Muscle of leg (tissue), 11 donors: Measurements from ENCODE around the gene ATXN2. TPM values are rescaled to one million over a fixed set of nuclear protein-coding genes. Genes with fewer than 3 reads are reported as not detected.
A peak's percentile ranks its signal among the peaks of the same experiment; 100 is the strongest.

ENCODE experiments used
- DNase-seq: peaks from one replicate; pipeline ENCODE4 v3.0.0; 2013
- H3K27ac ChIP-seq: one replicate; pipeline ENCODE4 v1.5.1; 2013; ENCODE audit warnings: mild to moderate bottlenecking, low read length, control low read depth
- H3K27me3 ChIP-seq: one replicate; pipeline ENCODE4 v1.6.1; 2013; ENCODE audit warnings: low read length; ENCODE audit not compliant: control insufficient read depth, insufficient read depth
- H3K36me3 ChIP-seq: one replicate; pipeline ENCODE4 v1.6.1; 2013; ENCODE audit warnings: low read length; ENCODE audit not compliant: control insufficient read depth, insufficient read depth
- H3K4me1 ChIP-seq: one replicate; pipeline ENCODE4 v1.6.1; 2013; ENCODE audit warnings: low read length; ENCODE audit not compliant: control insufficient read depth, insufficient read depth
- H3K4me3 ChIP-seq: one replicate; pipeline ENCODE4 v1.5.1; 2013; ENCODE audit warnings: low read length, control low read depth
- H3K9me3 ChIP-seq: replicated peaks from 2 replicates; pipeline ENCODE4 v1.6.1; 2013; ENCODE audit warnings: low read depth, low read length; ENCODE audit not compliant: control insufficient read depth
- WGBS: methylation state at CpG from one replicate; pipeline ENCODE4 v1.1.5; 2013; ENCODE audit warnings: missing lambda C conversion rate; ENCODE audit not compliant: insufficient coverage; 5-methylcytosine and 5-hydroxymethylcytosine counted together
- polyA plus RNA-seq, 8 donors: library from polyadenylated mRNA; unstranded; fragments of 120-200 nt; gene quantifications; one replicate each; pipeline versions ENCODE4 v1.2.1 to v1.2.3, GENCODE V29; 2013; ENCODE audit warnings: inconsistent platforms in 1 of 8, low replicate concordance in 1 of 8; ENCODE audit not compliant: insufficient read length in 8 of 8, insufficient read depth in 1 of 8
- total RNA-seq: library from RNA; stranded (reverse); fragments of 120-200 nt; gene quantifications from one replicate; pipeline ENCODE4 v1.2.4, GENCODE V29; 2013

ATXN2 gene
- total and polyA plus RNA-seq, 9 donors: 32.3 to 60.2 (median 50.0) TPM

DNA sequence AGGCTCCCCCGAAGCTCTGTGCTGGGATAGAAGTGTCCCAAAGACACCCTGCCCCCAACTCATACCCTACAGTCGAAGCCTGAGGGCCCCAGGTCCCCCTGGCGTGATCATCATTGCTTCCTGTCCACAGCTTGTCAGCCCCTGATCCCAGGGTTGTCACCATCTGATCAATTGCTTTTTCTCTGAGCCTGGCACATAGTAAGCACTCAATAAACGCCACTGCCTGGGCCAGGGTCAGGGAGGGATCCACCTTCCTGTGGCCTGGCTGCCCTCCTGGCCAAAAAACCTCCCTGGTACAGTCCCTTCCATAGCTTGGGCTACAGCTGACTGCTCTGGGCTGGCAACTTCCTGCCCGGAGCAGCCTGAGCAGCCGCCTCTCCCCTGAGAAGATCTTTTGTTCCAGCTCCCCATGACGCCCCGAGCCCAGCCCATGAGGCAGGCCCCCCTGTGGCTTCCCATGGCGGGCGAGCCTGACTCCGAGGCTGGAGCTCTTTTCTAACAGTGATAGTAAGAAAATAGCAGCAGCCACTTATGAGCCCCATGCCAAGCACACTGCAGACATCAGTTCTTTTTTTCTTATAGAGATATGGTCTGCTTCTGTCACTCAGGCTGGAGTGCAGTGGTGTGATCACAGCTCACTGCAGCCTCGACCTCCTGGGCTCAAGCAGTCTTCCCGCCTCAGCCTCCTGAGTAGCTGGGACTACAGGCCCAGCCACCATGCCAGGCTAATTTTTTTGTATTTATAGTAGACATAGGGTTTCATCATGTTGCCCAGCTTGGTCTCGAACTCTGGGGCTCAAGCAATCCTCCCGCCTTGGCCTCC is 186.9 kb downstream of the ATXN2 start:
- DNase-seq: no peak
- H3K36me3 ChIP-seq: no peaks in the 10 kb centered on the region
- H3K27me3 ChIP-seq: no peaks in the 10 kb centered on the region
- no peak overlapping the region for H3K4me3 ChIP-seq
- peak overlapping the region; percentile 65 for H3K27ac ChIP-seq
- H3K9me3 ChIP-seq: no peaks in the 10 kb centered on the region
- peaks cover 59% of the 10 kb centered on the region for H3K4me1 ChIP-seq
- WGBS: 44% methylated on average over 9 of the region's 15 CpGs

DNA sequence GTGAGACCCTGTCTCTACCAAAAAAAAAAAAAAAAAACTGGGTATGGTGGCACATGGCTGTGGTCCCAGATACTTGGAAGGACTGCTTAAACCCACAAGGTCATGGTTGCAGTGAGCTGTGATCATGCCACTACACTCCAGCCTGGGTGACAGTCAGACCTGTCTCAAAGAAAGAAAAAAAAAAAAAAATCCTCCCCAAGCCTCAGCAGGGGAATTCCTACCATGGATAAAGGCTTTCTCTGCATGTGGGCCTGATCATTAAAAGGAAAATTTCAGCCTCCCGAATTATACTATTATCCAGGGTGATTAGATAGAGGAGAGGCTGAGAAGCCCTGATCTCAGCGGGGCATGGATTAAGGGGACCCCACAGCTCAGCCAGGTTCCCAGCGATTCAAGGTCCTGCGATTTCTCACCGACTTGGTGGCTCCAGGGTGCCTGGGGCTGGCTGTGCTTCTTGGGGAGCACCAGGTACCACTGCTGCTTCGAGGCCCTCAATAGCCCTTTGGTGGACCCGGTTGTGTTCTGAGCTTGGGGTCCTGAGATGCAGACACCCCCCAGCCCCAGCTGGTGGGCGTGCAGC is 187.8 kb downstream of the ATXN2 start:
- Histone ChIP-seq H3K4me3 (no peak overlapping the region), H3K27ac (peak overlapping the region; percentile 3), H3K9me3 (no peaks in the 10 kb centered on the region), H3K27me3 (peaks cover 4% of the 10 kb centered on the region), H3K4me1 (peaks cover 69% of the 10 kb centered on the region), H3K36me3 (no peaks in the 10 kb centered on the region)
- DNase-seq: no peak
- 72% methylated on average over 4 of the region's 8 CpGs for WGBS

DNA sequence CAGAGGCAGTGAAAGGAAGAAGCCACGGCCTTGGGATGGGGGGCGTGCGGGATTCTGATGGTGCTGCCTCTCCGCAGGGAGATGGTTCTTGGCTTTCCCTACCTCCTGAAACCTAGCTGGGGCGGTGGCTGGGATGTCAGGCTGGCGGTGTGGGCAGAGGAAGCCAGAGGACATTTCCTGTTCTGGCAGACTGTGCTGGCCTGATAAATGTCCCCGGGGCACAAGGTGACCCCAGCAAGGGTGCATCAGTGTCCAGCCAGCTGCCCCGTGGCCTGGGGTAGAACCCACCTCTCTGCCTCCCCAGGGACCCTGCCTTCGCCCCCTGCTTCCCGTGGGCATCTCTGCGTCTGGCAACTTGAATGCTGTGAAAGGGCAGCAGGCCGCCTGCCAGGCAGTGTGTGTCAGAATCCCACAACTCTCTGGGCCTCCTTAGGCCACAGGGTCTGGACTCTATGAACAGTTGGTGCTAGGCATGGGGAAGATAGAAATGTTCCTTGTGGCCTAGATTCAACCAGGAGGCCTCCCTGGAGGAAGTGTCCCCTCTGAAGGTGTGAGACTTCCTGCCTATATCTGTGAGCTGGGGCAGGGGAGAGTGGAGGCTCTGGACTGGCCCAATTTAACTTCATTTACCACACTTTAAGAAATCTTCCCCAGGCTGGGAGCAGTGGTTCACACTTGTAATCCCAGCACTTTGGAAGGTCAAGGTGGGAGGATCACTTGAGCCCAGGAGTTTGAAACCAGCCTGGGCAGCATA is 188.5 kb downstream of the ATXN2 start:
- 45% methylated on average over 10 of the region's 12 CpGs for WGBS
- H3K36me3 ChIP-seq: no peaks in the 10 kb centered on the region
- DNase-seq: no peak
- H3K27me3 ChIP-seq: peaks cover 5% of the 10 kb centered on the region
- no peaks in the 10 kb centered on the region for H3K9me3 ChIP-seq
- peaks cover 70% of the 10 kb centered on the region for H3K4me1 ChIP-seq
- peak overlapping the region; percentile 62 for H3K27ac ChIP-seq
- H3K4me3 ChIP-seq: no peak overlapping the region

DNA sequence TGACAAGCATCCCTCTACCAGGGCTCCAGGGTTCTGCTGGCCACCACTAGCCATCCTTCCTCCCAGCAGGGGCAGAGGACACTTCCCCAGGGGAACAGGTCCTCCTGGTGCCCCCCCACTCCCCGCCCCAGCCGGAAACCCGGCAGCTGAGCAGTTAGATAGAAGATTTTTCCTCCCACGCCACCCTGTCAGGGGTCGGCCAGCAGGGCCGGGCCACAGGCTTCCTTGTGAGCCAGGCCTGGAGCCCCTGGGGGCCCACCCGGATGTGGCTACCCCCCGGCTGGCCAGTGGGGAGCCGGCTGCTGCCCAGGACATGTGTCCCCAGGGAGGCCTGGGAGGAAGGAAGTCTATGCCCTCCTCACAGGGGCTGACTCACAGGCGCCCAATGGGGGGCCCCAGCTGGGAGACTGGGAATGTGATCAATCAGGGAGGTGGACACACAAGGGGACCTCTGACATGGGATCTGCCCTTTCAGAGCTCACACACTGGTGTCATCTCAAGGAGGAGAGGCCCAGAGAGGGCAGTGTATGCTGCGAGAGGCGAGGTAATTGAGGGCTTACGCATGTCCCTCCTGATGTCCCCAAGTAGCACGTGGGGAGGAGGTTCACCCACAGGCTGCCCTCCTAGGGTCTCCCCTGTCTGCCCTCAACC is 189.2 kb downstream of the ATXN2 start:
- peaks cover 77% of the 10 kb centered on the region for H3K4me1 ChIP-seq
- peak; percentile 64 for DNase-seq
- WGBS: 24% methylated on average over 3 of the region's 14 CpGs
- H3K27ac ChIP-seq: peak overlapping the region; percentile 62
- no peaks in the 10 kb centered on the region for H3K9me3 ChIP-seq
- peaks cover 10% of the 10 kb centered on the region for H3K27me3 ChIP-seq
- H3K4me3 ChIP-seq: no peak overlapping the region
- H3K36me3 ChIP-seq: no peaks in the 10 kb centered on the region

DNA sequence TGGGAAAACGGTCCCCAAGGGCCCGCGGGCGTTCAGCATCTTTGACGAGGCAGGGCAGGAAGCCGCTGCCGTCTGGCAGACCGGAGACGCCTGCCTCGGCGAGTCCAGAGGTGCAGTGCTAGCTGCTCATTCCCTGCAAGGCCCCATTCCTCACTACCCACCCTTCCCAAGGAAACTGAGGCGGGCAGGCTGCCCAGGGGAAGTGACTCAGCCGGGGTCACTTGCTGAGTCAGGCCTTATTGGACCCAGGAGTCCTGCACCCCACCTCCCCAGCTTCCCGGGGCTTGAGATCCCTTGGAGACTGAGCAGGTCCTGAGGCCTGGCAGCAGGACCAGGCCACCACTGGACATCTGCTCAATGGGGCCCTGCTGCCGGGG is 189.7 kb downstream of the ATXN2 start:
- Histone ChIP-seq H3K27ac (peak overlapping the region; percentile 62), H3K4me3 (peak overlapping the region; percentile 17), H3K27me3 (peaks cover 15% of the 10 kb centered on the region), H3K4me1 (peaks cover 81% of the 10 kb centered on the region), H3K9me3 (no peaks in the 10 kb centered on the region), H3K36me3 (no peaks in the 10 kb centered on the region)
- WGBS: 28% methylated on average over 12 of the region's 15 CpGs
- no peak for DNase-seq

DNA sequence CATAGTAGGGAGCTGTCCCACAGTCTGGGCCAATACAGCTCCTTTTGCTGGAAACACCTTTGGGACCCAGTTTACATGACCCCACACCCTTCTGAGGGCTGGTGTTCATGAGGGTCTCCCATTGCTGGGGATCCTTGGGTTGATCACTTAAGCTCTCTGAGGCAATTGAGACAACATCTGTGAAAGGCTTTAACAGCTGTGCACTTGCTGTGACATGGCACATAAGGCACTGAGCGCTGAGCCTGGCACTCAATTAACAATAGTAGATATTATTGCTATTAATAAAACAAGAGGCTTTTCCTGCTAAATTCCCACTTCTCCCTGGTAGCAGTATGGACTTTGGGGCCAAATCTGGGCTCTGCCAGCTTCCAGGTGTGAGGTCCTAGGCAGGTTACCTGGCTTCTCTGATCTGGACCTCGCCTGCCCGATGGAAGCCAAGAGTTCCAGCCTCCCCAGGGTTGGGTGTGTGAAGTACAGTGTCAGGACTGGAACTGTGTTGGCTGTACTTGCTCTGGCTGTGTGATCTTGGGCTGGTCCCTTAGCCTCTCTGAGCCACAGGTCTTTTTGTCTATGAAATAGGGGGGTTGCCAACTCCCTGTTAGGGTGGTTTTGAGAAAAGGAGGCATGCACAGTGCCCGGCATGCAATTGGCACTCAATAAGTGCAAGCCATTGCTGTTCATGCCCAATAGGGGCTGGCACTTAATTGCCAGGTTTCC is 190.3 kb downstream of the ATXN2 start:
- Histone ChIP-seq H3K27me3 (peaks cover 15% of the 10 kb centered on the region), H3K4me1 (peaks cover 82% of the 10 kb centered on the region), H3K4me3 (peak overlapping the region; percentile 84), H3K9me3 (no peaks in the 10 kb centered on the region), H3K36me3 (no peaks in the 10 kb centered on the region), H3K27ac (peak overlapping the region; percentile 47)
- WGBS: 93% methylated on average over 3 of the region's 4 CpGs
- DNase-seq: no peak

DNA sequence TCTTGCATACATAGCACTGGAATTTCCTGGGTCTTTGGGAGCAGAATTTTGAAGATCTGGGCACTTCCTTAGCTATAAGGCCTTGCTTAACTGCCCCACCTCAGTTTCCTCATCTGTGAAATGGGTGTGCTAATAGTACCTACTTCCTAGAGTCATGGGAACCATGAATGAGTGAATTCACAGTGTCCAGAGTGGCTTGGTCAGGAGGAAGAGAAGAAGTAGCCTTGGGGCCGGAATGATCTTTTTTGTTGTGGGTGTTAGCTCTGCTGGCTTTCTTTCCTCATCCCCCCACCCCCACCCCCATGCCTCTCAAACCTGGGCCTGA is 191.0 kb downstream of the ATXN2 start:
- no peaks in the 10 kb centered on the region for H3K9me3 ChIP-seq
- peak overlapping the region; percentile 86 for H3K27ac ChIP-seq
- no peak for DNase-seq
- peaks cover 17% of the 10 kb centered on the region for H3K27me3 ChIP-seq
- H3K36me3 ChIP-seq: no peaks in the 10 kb centered on the region
- peaks cover 83% of the 10 kb centered on the region for H3K4me1 ChIP-seq
- H3K4me3 ChIP-seq: peak overlapping the region; percentile 84
- no CpG with 5 or more reads among the region's 1 CpG for WGBS

DNA sequence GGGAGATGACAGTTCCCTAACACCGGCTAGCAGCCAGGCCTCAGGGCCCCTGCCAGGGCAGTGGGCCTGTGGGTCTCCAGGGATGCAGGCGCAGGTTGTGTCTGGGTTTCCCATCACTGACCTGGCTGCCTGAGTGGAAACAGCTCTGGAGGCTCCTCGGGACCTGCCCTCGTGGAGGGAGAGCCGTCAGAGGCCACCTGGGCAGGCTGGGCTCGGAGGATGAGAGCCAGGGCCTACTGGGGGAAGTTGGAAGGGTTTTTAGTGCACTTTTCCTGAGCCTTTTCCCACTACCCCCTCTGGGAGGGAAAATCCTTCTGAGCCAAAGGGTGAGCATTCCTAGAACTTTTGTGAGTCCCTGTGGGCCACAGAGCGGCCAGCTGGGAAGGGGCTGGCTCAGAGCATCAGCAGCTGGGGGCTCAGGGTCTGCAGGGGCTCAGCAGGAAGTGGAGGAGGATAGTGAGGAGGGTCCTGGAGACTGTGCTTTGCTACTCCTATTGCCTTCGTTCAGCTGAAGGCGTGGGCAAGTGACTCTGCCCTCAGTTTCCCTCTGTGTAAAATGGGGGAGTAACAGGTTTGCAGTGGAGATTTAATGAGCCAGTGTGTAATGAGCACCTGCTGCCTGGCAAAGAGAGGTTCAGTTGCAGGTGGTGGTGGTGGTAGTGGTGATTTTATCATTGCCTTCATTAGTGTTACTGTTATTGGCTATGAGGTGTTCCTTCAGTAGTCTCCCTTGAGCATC is 191.6 kb downstream of the ATXN2 start:
- Histone ChIP-seq H3K27me3 (peaks cover 17% of the 10 kb centered on the region), H3K4me3 (peak overlapping the region; percentile 84), H3K27ac (peak overlapping the region; percentile 86), H3K4me1 (peaks cover 82% of the 10 kb centered on the region), H3K36me3 (no peaks in the 10 kb centered on the region), H3K9me3 (no peaks in the 10 kb centered on the region)
- WGBS: 14% methylated on average over 5 of the region's 9 CpGs
- DNase-seq: peak; percentile 64
